ENCODE results near the gene BICDL2. TPM values are rescaled to one million over a fixed set of nuclear protein-coding genes. Genes with fewer than 3 reads are reported as not detected.

BICDL2 gene
- polyA plus RNA-seq, 3 donors, result not detected

- Histone ChIP-seq H3K36me3 (replicated peaks in 1 of 2; ENCODE audit: control insufficient read depth in 1 of 2, insufficient read depth in 2 of 2, low read length in 2 of 2) (no peaks in the 10 kb centered on the region), H3K4me2 (replicated peaks; ENCODE audit: extremely low read depth, low read length, poor library complexity, severe bottlenecking) (peak within 1 kb of the TSS; percentile 100), H3K4me1 (ENCODE audit: control insufficient read depth in 1 of 2, insufficient read depth in 2 of 2, low read length in 2 of 2) (peaks cover 58 to 75% of the 10 kb centered on the region in 2 donors), H3K27ac (ENCODE audit: low read depth in 1 of 2, low read length in 2 of 2) (peak within 1 kb of the TSS in 1 of 2 donors; percentile 44), H3K79me2 (ENCODE audit: insufficient read depth, low read length) (no peaks in the 10 kb centered on the region), H3K9ac (ENCODE audit: insufficient read depth, low read length, poor library complexity, severe bottlenecking) (peak within 1 kb of the TSS; percentile 70), H3K9me3 (replicated peaks in 1 of 2; ENCODE audit: control insufficient read depth in 1 of 2, insufficient read depth in 1 of 2, low read length in 2 of 2) (no peaks in the 10 kb centered on the region), H3K27me3 (ENCODE audit: control insufficient read depth in 2 of 2, insufficient read depth in 2 of 2, low read length in 2 of 2) (peaks cover 7 to 31% of the 10 kb centered on the region in 2 donors), H4K20me1 (ENCODE audit: insufficient read depth, low read length) (no peaks in the 10 kb centered on the region), H3K4me3 (replicated peaks in 1 of 3; ENCODE audit: low read depth in 2 of 3, low read length in 3 of 3) (peak within 1 kb of the TSS; percentile 51 to 86 (median 73)), H2AFZ (ENCODE audit: insufficient read depth, low read depth, low read length, poor library complexity, severe bottlenecking) (peak within 1 kb of the TSS; percentile 93)
- H3K27me3 Mint-ChIP-seq (ENCODE audit: low read depth in 3 of 3), result peaks cover 31 to 45% (median 41%) of the 10 kb centered on the region in 3 donors
- peak within 1 kb of the TSS; percentile 85 to 94 for H3K4me3 Mint-ChIP-seq
- peaks cover 17 to 24% of the 10 kb centered on the region in 2 donors for H3K36me3 Mint-ChIP-seq
- WGBS (ENCODE audit: insufficient coverage), result under 1% methylated on average over 75 of the region's 86 CpGs
- peaks cover 53% of the 10 kb centered on the region for H3K4me1 Mint-ChIP-seq
- intact Hi-C loops (cut with micrococcal nuclease), result no loop called here
- peak in 2 of 3 donors; percentile 54 to 71 for DNase-seq
- TF ChIP-seq, protein P1, sequence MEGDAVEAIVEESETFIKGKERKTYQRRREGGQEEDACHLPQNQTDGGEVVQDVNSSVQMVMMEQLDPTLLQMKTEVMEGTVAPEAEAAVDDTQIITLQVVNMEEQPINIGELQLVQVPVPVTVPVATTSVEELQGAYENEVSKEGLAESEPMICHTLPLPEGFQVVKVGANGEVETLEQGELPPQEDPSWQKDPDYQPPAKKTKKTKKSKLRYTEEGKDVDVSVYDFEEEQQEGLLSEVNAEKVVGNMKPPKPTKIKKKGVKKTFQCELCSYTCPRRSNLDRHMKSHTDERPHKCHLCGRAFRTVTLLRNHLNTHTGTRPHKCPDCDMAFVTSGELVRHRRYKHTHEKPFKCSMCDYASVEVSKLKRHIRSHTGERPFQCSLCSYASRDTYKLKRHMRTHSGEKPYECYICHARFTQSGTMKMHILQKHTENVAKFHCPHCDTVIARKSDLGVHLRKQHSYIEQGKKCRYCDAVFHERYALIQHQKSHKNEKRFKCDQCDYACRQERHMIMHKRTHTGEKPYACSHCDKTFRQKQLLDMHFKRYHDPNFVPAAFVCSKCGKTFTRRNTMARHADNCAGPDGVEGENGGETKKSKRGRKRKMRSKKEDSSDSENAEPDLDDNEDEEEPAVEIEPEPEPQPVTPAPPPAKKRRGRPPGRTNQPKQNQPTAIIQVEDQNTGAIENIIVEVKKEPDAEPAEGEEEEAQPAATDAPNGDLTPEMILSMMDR (IDR thresholded peaks at IDR 0.05), result no peak
- peaks cover 0 to 9% (median 3%) of the 10 kb centered on the region in 7 donors for H3K9me3 Mint-ChIP-seq
- peak within 1 kb of the TSS in 2 of 7 donors; percentile 41 to 45 for H3K27ac Mint-ChIP-seq
Measured at GRCh38 chr16:3045758-3046640, 9.3 kb upstream of the BICDL2 start, which contains the start of gene MMP25. Gene MMP25 (plus strand): TSS chr16:3046561. CDS start chr16:3046918, 357 bp downstream.

DNA sequence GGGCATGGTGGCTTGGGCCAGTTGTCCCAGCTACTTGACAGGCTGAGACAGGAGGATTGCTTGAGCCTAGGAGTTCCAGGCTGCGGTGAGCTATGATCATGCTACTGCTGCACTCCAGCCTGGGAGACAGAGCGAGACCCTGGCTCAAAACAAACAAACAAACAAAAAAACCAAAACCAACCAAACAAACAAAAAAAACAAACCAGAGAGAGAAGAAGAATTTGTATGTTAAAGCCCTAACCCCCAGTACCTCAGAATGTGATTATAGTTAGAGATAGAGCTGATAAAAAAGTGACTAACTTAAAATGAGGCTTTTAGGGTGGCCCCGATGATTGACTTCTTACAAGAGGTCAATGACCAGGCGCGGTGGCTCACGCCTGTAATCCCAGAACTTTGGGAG, 8.0 kb upstream of the BICDL2 start:
- Mint-ChIP-seq H3K36me3 (peaks cover 13% of the 10 kb centered on the region in 2 donors), H3K9me3 (peaks cover 0 to 9% (median 2%) of the 10 kb centered on the region in 7 donors), H3K4me1 (peaks cover 43% of the 10 kb centered on the region), H3K27ac (peak overlapping the region in 1 of 7 donors; percentile 58), H3K4me3 (peak overlapping the region; percentile 85 to 94), H3K27me3 (ENCODE audit: low read depth in 3 of 3) (peaks cover 36 to 52% (median 52%) of the 10 kb centered on the region in 3 donors)
- Histone ChIP-seq H3K27ac (ENCODE audit: low read depth in 1 of 2, low read length in 2 of 2) (no peak overlapping the region), H3K27me3 (ENCODE audit: control insufficient read depth in 2 of 2, insufficient read depth in 2 of 2, low read length in 2 of 2) (peaks cover 7 to 35% of the 10 kb centered on the region in 2 donors), H3K4me2 (replicated peaks; ENCODE audit: extremely low read depth, low read length, poor library complexity, severe bottlenecking) (peak overlapping the region; percentile 100), H3K36me3 (replicated peaks in 1 of 2; ENCODE audit: control insufficient read depth in 1 of 2, insufficient read depth in 2 of 2, low read length in 2 of 2) (no peaks in the 10 kb centered on the region), H3K4me1 (ENCODE audit: control insufficient read depth in 1 of 2, insufficient read depth in 2 of 2, low read length in 2 of 2) (peaks cover 45 to 62% of the 10 kb centered on the region in 2 donors), H3K9me3 (replicated peaks in 1 of 2; ENCODE audit: control insufficient read depth in 1 of 2, insufficient read depth in 1 of 2, low read length in 2 of 2) (no peaks in the 10 kb centered on the region), H3K79me2 (ENCODE audit: insufficient read depth, low read length) (no peaks in the 10 kb centered on the region), H3K9ac (ENCODE audit: insufficient read depth, low read length, poor library complexity, severe bottlenecking) (no peak overlapping the region), H4K20me1 (ENCODE audit: insufficient read depth, low read length) (no peaks in the 10 kb centered on the region), H3K4me3 (replicated peaks in 1 of 3; ENCODE audit: low read depth in 2 of 3, low read length in 3 of 3) (peak overlapping the region in 1 of 3 experiments; percentile 86), H2AFZ (ENCODE audit: insufficient read depth, low read depth, low read length, poor library complexity, severe bottlenecking) (no peak overlapping the region)
- TF ChIP-seq, protein P1 (IDR thresholded peaks at IDR 0.05), result no peak
- intact Hi-C loops (cut with micrococcal nuclease), result no loop called here
- WGBS (ENCODE audit: insufficient coverage), result 100% methylated on average over 1 of the region's 6 CpGs
- DNase-seq, result no peak

Data from CD14-positive monocyte (primary cell).